HG02571 (cell line): ENCODE data around the gene IL22.
"Not testable (repeated sequence)": the region's sequence is repeated elsewhere in the genome, so short reads cannot be mapped to it uniquely, and the experiment has no call there.

Source experiments
- ATAC-seq: cut with Tn5 transposase; IDR thresholded peaks from one replicate; pipeline ENCODE4 v1.9.1; 2021; ENCODE audit warnings: mild to moderate bottlenecking, moderate library complexity; ENCODE audit not compliant: unreplicated experiment

IL22 gene

DNA sequence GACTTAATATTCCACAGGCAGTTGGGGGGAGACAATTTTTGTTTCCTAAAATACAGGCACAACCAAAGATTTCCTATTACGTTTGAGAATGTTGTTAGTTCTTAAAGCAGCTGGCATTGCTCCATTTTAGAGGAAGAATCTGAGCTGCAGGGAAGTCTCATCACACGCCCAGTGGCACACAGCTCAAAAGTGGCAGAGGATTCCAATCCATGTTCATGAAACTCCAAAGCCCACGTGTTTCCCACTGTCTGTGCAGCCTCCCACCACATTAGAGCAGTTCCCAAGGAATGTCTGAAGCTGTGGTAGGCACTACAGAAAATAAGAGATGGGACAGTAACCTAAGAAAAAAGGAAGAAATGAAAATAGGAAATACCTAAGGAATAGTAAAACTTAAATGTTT, 21.7 kb downstream of the IL22 start:
- ATAC-seq, result no peak

GRCh38 chr12:68231229-68231628, 22.2 kb downstream of the IL22 start:
- ATAC-seq, result no peak

- no peak for ATAC-seq
These were observed 23.4 kb downstream of the IL22 start for GRCh38 chr12:68229956-68230355.

DNA sequence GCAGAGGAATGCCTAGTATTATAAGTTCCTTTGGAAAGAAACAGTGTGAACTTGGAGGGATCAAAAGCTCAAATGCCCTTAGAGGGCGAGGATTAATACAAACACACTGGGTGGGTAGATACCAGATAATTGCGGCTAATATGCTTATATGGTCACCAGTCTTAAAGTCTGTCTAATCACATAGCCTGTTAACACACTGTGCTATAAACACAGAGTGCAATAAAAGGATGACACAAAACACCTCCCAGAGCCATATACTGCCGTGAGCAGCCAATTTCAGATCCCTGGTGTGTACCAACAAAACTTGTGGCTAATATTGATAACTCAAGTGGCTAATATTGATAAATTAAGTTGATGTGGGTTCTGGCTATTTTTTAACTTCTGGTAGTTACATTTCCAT, 26.0 kb downstream of the IL22 start:
- no peak for ATAC-seq

- ATAC-seq, result no peak
These were observed 27.6 kb downstream of the IL22 start, which contains the start of gene IL26 for GRCh38 chr12:68225576-68226476. Gene IL26 (minus strand): TSS chr12:68225810. CDS start chr12:68225756, 54 bp downstream.

DNA sequence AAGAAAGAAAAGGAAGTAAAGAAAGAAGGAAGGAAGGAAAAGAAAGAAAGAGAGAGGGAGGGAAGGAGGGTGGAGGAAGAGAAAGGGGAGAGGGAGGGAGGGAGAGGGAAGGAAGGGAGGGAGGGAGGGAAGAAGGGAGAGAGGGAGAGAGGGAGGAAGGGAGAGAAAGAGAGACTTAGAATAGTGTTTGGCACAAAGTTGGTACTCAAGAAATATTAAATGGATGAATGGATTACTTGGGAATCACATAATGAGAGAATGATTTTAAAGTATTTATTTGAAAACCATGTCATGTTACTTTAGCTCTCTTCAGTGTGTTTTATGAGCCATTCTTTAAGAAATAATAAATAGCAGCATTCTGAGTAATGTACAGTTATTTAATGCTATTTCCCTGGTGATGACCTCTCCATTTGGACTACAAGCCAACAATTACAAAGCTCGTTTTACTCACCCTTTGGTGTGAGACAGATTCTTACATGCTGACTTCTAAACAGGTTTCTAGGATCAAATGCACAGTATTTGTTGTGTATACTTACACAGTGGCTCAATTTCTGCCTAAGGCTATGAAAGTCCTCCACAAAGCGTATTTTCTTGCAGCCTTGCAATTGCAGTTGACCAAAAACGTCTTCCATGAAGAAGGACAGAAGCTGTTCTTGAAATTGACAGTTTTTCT, 28.7 kb downstream of the IL22 start:
- ATAC-seq, result no peak

DNA sequence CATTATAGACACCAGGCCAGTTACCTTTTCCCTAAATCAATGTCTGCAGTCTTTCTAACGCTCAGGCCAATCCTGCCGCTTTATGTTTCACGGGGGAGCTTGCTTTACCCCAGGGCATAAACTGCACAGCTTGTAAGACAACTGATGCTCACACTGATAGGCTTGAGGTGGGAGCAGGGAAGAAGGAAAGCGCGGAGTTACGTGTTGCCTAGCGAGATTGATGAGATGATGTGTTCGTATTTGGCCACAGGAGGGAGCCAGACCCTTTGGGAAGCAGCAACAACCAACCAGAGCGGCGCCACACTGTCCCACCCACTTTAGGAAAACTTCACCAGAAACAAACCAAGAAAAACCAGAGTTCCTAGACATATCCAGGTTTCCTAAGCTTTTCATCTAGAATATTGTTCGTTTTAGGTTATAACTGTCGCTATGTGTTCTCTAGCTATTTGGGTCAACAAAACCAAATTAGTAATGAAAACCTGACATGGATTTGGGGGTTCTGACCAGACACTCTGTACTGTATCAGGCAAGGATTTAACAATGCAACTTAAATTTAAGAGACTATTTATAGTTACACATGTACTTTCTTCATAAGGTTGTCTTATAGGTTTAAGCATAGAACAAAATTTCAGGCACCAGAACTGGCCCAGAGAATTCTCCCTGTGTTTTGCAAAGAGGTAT, 30.2 kb downstream of the IL22 start:
- ATAC-seq, result peak; percentile 95

GRCh38 chr12:68222326-68222725, 31.1 kb downstream of the IL22 start:
- no peak for ATAC-seq

DNA sequence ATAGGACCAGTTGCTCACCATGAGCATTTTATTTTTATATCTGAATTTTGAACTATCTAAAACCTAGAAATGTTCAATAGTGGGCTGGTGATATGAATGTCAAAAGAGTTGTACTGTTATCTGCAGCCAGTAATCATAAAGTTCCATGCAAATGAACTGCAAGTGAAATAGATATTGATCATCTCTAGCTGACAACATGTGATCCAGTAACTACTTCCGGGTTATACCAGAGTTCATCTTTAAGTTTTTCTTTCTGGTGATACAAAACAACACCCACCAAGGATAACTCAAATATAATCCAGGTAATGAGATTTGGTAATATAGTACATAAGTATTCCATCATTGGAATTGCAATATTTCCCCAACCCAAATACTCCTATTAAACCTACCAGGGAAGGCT, 31.9 kb downstream of the IL22 start:
- no peak for ATAC-seq

- no peak for ATAC-seq
These were observed 42.5 kb downstream of the IL22 start for GRCh38 chr12:68210875-68211274.

GRCh38 chr12:68209048-68209728, 44.2 kb downstream of the IL22 start:
- not testable (repeated sequence) for ATAC-seq

GRCh38 chr12:68207276-68207675, 46.1 kb downstream of the IL22 start:
- no peak for ATAC-seq

DNA sequence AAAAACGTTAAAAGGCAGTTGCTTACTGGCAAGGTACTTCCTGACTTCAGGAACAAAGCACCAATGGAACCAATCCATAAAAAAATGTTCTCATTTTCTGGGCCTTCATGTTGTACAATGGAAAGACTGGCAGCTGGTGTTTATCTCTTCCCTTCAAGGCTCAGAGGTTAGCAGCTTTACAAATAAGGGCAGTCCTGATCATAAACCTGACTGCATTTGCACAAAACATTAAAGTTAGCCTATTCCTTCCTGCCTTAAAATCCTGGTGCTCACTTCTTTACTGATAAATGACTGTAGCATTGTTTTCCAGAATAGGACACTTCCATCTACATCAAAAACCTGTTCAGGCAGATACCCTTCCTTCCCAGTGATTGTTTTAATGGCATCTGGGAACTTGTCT, 47.0 kb downstream of the IL22 start:
- no peak for ATAC-seq

DNA sequence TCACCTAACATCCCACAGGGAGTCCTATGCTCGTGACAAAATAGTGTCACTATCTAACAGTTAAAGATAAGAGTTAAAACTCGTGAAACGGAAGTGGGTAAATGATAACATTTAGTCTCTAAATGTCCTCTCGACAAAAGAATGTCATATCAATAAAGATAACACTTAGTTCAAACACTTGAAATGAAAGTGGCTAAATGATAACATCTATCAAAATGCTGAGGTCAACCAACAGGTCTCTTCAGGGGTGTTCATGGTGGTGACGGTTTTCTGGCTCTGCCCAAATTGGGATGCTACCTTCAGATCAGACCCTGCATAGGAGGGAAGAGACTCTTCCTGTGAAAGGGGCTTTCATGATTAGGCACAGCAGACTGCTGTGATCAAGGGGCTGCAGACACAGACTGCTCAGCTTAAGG, 49.9 kb downstream of the IL22 start:
- no peak for ATAC-seq

DNA sequence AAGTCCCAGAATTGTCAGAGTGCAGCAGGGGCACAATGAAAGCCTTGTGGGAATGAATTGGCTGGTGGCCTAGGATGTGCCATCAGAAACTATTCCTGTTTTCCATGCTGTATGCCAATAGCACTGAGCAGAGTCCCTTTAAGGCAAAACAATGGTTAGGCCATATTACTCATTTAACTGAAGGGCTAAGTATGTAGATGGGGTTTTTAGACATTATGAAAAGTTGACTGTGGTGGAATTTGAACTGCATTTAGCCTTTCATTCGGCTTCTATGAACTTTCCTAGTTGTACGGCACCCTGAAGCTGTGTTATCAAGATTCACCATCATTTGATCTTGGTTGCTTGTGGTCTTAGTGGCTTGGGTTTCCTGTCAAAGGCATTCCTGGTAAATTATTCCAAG, 52.5 kb downstream of the IL22 start:
- no peak for ATAC-seq

DNA sequence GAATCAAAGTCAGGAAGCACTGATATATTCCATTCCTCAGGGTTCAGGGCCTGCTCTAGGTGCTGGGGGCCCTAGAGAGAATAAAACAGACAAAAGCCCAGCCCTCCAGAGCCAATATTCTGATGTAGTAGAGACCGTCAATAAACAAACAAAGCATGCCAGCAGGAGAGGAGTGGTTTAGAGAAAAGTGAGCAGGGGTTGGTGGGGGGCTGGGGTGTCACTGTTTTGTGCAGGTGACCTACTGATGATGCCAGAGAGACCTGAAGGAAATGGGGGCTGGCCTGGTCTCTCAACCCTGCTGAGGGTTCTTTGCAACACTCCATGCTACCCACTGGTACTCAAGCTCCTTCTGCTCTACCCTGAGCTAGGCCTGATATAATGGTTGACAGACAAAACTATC, 54.3 kb downstream of the IL22 start:
- ATAC-seq, result no peak

DNA sequence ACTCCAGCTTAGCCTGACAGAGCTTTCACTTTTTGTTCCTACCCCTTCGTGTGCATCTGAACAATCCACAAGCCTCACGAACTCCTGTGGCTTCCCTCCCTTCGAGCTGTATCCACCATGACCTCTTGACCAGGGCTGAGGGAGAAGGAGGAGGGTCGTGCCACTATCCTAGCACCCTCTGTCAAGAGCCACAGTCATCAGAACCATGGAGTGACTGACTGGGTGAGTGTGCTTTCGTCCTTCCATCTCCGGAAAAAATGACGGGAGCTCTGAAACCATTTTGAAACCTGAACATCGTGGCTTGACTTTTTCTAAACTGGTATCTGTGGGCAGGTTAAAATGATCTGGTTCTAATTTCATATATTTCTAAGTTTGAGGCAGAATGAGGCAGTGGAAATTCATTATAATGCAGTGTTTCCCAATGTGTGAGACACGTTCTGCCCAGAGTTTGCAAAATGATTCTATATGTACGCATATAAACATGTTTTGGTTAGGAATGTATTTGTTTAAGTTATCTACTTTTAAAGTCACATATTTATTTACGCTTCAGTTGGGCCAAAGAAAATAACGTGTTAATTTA, 54.8 kb downstream of the IL22 start:
- ATAC-seq, result no peak
